ENCODE measurements around the gene CANT1. TPM values are rescaled to one million over a fixed set of nuclear protein-coding genes. Genes with fewer than 3 reads are reported as not detected.
A peak's percentile ranks its signal among the peaks of the same experiment; 100 is the strongest.
"Not testable (repeated sequence)": the region's sequence is repeated elsewhere in the genome, so short reads cannot be mapped to it uniquely, and the experiment has no call there.

Gene CANT1
- total RNA-seq, 2 experiments from 2014 or later: 78.4 to 81.1 TPM

- Mint-ChIP-seq H3K9me3 (no peaks in the 10 kb centered on the region), H3K4me1 (peaks cover 11% of the 10 kb centered on the region), H3K27me3 (peaks cover 42% of the 10 kb centered on the region), H3K27ac (no peak overlapping the region), H3K36me3 (ENCODE audit: low read depth) (no peaks in the 10 kb centered on the region), H3K4me3 (no peak overlapping the region)
- POLR2A ChIA-PET: no interaction called here
- DNase-seq: no peak
- CTCF ChIA-PET: no interaction called here
Measured at GRCh38 chr17:79028496-79029326, 19.1 kb upstream of the CANT1 start.

GRCh38 chr17:79027925-79028491 is 18.4 kb upstream of the CANT1 start:
- Mint-ChIP-seq H3K27me3 (peaks cover 49% of the 10 kb centered on the region), H3K27ac (no peak overlapping the region), H3K4me3 (no peak overlapping the region), H3K9me3 (no peaks in the 10 kb centered on the region), H3K36me3 (ENCODE audit: low read depth) (no peaks in the 10 kb centered on the region), H3K4me1 (peaks cover 13% of the 10 kb centered on the region)
- CTCF ChIA-PET: interaction anchor here (0.6 kb wide), 1 partner anchor 33 kb away, joined by 3 read pairs; no protein-coding TSS in a partner anchor
- DNase-seq: no peak
- POLR2A ChIA-PET: no interaction called here

GRCh38 chr17:79027274-79027924 is 17.8 kb upstream of the CANT1 start:
- Mint-ChIP-seq H3K36me3 (ENCODE audit: low read depth) (no peaks in the 10 kb centered on the region), H3K27me3 (peaks cover 52% of the 10 kb centered on the region), H3K9me3 (no peaks in the 10 kb centered on the region), H3K4me3 (no peak overlapping the region), H3K27ac (no peak overlapping the region), H3K4me1 (peaks cover 13% of the 10 kb centered on the region)
- ChIA-PET POLR2A (no interaction called here), CTCF (interaction anchor here (0.6 kb wide), 1 partner anchor 34 kb away, joined by 3 read pairs; no protein-coding TSS in a partner anchor)
- no peak for DNase-seq

- Mint-ChIP-seq H3K9me3 (no peaks in the 10 kb centered on the region), H3K36me3 (ENCODE audit: low read depth) (no peaks in the 10 kb centered on the region), H3K27me3 (peaks cover 54% of the 10 kb centered on the region), H3K4me3 (no peak overlapping the region), H3K4me1 (peaks cover 13% of the 10 kb centered on the region), H3K27ac (no peak overlapping the region)
- ChIA-PET CTCF (interaction anchor here (1.0 kb wide), 2 partner anchors 11 to 19 kb away, joined by 3 read pairs; no protein-coding TSS in a partner anchor), POLR2A (no interaction called here)
- DNase-seq: no peak
Measured at GRCh38 chr17:79026376-79027273, 17.1 kb upstream of the CANT1 start.

- H3K27me3 Mint-ChIP-seq: peaks cover 63% of the 10 kb centered on the region
Measured at GRCh38 chr17:79024901-79025737, 15.6 kb upstream of the CANT1 start.

GRCh38 chr17:79023886-79024771 is 14.6 kb upstream of the CANT1 start, which contains the start of gene C1QTNF1:
TSS of gene C1QTNF1 (plus strand) at chr17:79024169. CDS start at chr17:79043969, 19,800 bp downstream.
- Mint-ChIP-seq H3K4me1 (peaks cover 13% of the 10 kb centered on the region), H3K4me3 (peak within 1 kb of the TSS; percentile 58), H3K9me3 (no peaks in the 10 kb centered on the region), H3K27me3 (peaks cover 63% of the 10 kb centered on the region), H3K36me3 (ENCODE audit: low read depth) (no peaks in the 10 kb centered on the region), H3K27ac (no peak within 1 kb of the TSS)
- no peak for DNase-seq
- POLR2A ChIA-PET: no interaction called here
- CTCF ChIA-PET: no interaction called here

More at GRCh38 chr17:79024901-79025737, 15.6 kb upstream of the CANT1 start:
- no peak overlapping the region for H3K27ac Mint-ChIP-seq
- no peak overlapping the region for H3K4me3 Mint-ChIP-seq
- no peak for DNase-seq
- H3K4me1 Mint-ChIP-seq: peaks cover 13% of the 10 kb centered on the region
- CTCF ChIA-PET: interaction anchor here (0.6 to 1.0 kb wide), 2 partner anchors 21 to 834 kb away, joined by 3 read pairs; no protein-coding TSS in a partner anchor
- POLR2A ChIA-PET: no interaction called here
- no peaks in the 10 kb centered on the region for H3K36me3 Mint-ChIP-seq (ENCODE audit: low read depth)
- H3K9me3 Mint-ChIP-seq: no peaks in the 10 kb centered on the region

GRCh38 chr17:79023180-79023705 is 13.7 kb upstream of the CANT1 start:
- peaks cover 13% of the 10 kb centered on the region for H3K4me1 Mint-ChIP-seq
- ChIA-PET POLR2A (no interaction called here), CTCF (no interaction called here)
- no peak overlapping the region for H3K4me3 Mint-ChIP-seq
- H3K9me3 Mint-ChIP-seq: no peaks in the 10 kb centered on the region
- no peak for DNase-seq
- peaks cover 57% of the 10 kb centered on the region for H3K27me3 Mint-ChIP-seq
- no peaks in the 10 kb centered on the region for H3K36me3 Mint-ChIP-seq (ENCODE audit: low read depth)
- H3K27ac Mint-ChIP-seq: no peak overlapping the region

GRCh38 chr17:79022507-79022991 is 13.0 kb upstream of the CANT1 start:
- POLR2A ChIA-PET: no interaction called here
- peaks cover 55% of the 10 kb centered on the region for H3K27me3 Mint-ChIP-seq
- peaks cover 13% of the 10 kb centered on the region for H3K4me1 Mint-ChIP-seq
- no peak overlapping the region for H3K27ac Mint-ChIP-seq
- no peak overlapping the region for H3K4me3 Mint-ChIP-seq
- no peaks in the 10 kb centered on the region for H3K36me3 Mint-ChIP-seq (ENCODE audit: low read depth)
- no peaks in the 10 kb centered on the region for H3K9me3 Mint-ChIP-seq
- no peak for DNase-seq
- CTCF ChIA-PET: interaction anchor here (0.7 to 1.1 kb wide), 2 partner anchors 9 to 369 kb away, joined by 3 read pairs; no protein-coding TSS in a partner anchor

GRCh38 chr17:79021929-79022328 is 12.4 kb upstream of the CANT1 start:
- H3K9me3 Mint-ChIP-seq; DNase-seq; POLR2A ChIA-PET; H3K4me3 Mint-ChIP-seq; H3K27ac Mint-ChIP-seq; H3K36me3 Mint-ChIP-seq (ENCODE audit: low read depth): not testable (repeated sequence)
- Mint-ChIP-seq H3K4me1 (peaks cover 13% of the 10 kb centered on the region), H3K27me3 (peaks cover 52% of the 10 kb centered on the region)
- CTCF ChIA-PET: interaction anchor here (0.7 to 1.5 kb wide), 4 partner anchors 8 to 370 kb away, joined by 3 read pairs; partner anchors contain the start of gene CANT1

- POLR2A ChIA-PET: no interaction called here
- no peak for DNase-seq
- no peaks in the 10 kb centered on the region for H3K36me3 Mint-ChIP-seq (ENCODE audit: low read depth)
- H3K4me1 Mint-ChIP-seq: peaks cover 13% of the 10 kb centered on the region
- CTCF ChIA-PET: interaction anchor here (0.5 to 1.5 kb wide), 3 partner anchors 8 to 546 kb away, joined by 3 read pairs; no protein-coding TSS in a partner anchor
- no peak overlapping the region for H3K27ac Mint-ChIP-seq
- no peaks in the 10 kb centered on the region for H3K9me3 Mint-ChIP-seq
- H3K27me3 Mint-ChIP-seq: peaks cover 48% of the 10 kb centered on the region
- no peak overlapping the region for H3K4me3 Mint-ChIP-seq
Measured at GRCh38 chr17:79020631-79021301, 11.2 kb upstream of the CANT1 start.

Measured in activated CD4-positive, alpha-beta memory T cell treated with anti-CD3 and anti-CD28 coated beads, Interleukin-2, amount 10 ng/mL, durations not matched to agents 7 days and 5 days (primary cell).